Stimulated activated CD8-positive, alpha-beta memory T cell treated with anti-CD3 and anti-CD28 coated beads, Interleukin-12 subunit alpha, Interleukin-12 subunit beta, amount 100 ng/mL, for 24 hours (primary cell): ENCODE results near the gene SPESP1.

ENCODE experiments used
- DNase-seq: peaks from one replicate; pipeline ENCODE4 v3.0.0-alpha.2; 2020; ENCODE audit errors: extremely low read depth

SPESP1 gene

GRCh38 chr15:68991723-68992122 lies 61.4 kb downstream of the SPESP1 start:
- no peak for DNase-seq

GRCh38 chr15:68992696-68993095 lies 62.4 kb downstream of the SPESP1 start:
- DNase-seq = no peak

GRCh38 chr15:68993276-68993675 lies 63.0 kb downstream of the SPESP1 start:
- DNase-seq = no peak

GRCh38 chr15:68994149-68994548 lies 63.8 kb downstream of the SPESP1 start:
- DNase-seq = no peak

GRCh38 chr15:68994981-68995761 lies 64.8 kb downstream of the SPESP1 start:
- no peak for DNase-seq
